Caco-2 (cell line): ENCODE data around the gene NUMA1. TPM values are rescaled to one million over a fixed set of nuclear protein-coding genes. Genes with fewer than 3 reads are reported as not detected.

Experiments
- BruUV-seq: library from RNA; stranded (reverse); fragments of 400-500 nt; replicated peaks from 2 replicates; lab custom pipeline; 2021; lab: Mats Ljungman, UMichigan
- CTCF ChIA-PET: fragments of 300-600 bp; sonication (Branson Sonifier 250); formaldehyde crosslinking; loops from one replicate; lab custom pipeline; 2022; ENCODE audit warnings: antibody characterized with exemption; lab: Charles Lee
- POLR2A ChIA-PET: fragments of 300-600 bp; sonication (Branson Sonifier 250); formaldehyde crosslinking; loops from one replicate; lab custom pipeline; 2022; ENCODE audit warnings: antibody characterized with exemption; lab: Charles Lee
- DNase-seq, 2 experiments: peaks; one replicate each; pipeline versions ENCODE4 v3.0.0 to v3.0.0-alpha.2; 2020 to 2022
- H3K27me3 ChIP-seq: replicated peaks from 2 replicates; pipeline ENCODE4 v1.6.0; 2011; ENCODE audit warnings: low read length; ENCODE audit not compliant: control insufficient read depth, insufficient read depth
- H3K36me3 ChIP-seq: 2 replicates; pipeline ENCODE4 v1.5.1; 2011; ENCODE audit warnings: low read length; ENCODE audit not compliant: control insufficient read depth, insufficient read depth
- H3K4me1 ChIP-seq: fragments of 250-450 bp; sonication (Bioruptor Pico); 2 replicates; pipeline ENCODE4 v1.5.1; 2020; ENCODE audit warnings: mild to moderate bottlenecking
- H3K4me3 ChIP-seq: 2 replicates; pipeline ENCODE4 v1.5.1; 2011; ENCODE audit warnings: low read depth, mild to moderate bottlenecking, control low read depth, low read length
- H3K9me3 ChIP-seq: fragments of 250-450 bp; sonication (Bioruptor Pico); 2 replicates; pipeline ENCODE4 v1.5.1; 2020; ENCODE audit warnings: mild to moderate bottlenecking, moderate library complexity
- H3K27ac Mint-ChIP-seq: one replicate; pipeline ENCODE4 v1.8.0; 2022; ENCODE audit warnings: mixed read lengths; ENCODE audit not compliant: unreplicated experiment
- H3K27me3 Mint-ChIP-seq: one replicate; pipeline ENCODE4 v1.8.0; 2022; ENCODE audit warnings: mixed read lengths; ENCODE audit not compliant: insufficient read depth, unreplicated experiment
- H3K36me3 Mint-ChIP-seq: one replicate; pipeline ENCODE4 v1.8.0; 2022; ENCODE audit warnings: mild to moderate bottlenecking, mixed read lengths; ENCODE audit not compliant: insufficient read depth, unreplicated experiment
- H3K4me1 Mint-ChIP-seq: one replicate; pipeline ENCODE4 v1.8.0; 2022; ENCODE audit warnings: low read depth, mixed read lengths; ENCODE audit not compliant: unreplicated experiment
- H3K4me3 Mint-ChIP-seq: one replicate; pipeline ENCODE4 v1.8.0; 2022; ENCODE audit warnings: mild to moderate bottlenecking, moderate library complexity, mixed read lengths; ENCODE audit not compliant: unreplicated experiment
- H3K9me3 Mint-ChIP-seq: one replicate; pipeline ENCODE4 v1.8.0; 2022; ENCODE audit warnings: mixed read lengths; ENCODE audit not compliant: unreplicated experiment
- intact Hi-C: fragments of 100-400 bp; cut with micrococcal nuclease; formaldehyde crosslinking; loops from one replicate; pipeline ENCODE4 v1.10.0; 2022; ENCODE audit not compliant: unreplicated experiment
- total RNA-seq: library from RNA; stranded (reverse); gene quantifications from 2 replicates; pipeline ENCODE4 v1.2.3, GENCODE V29; 2022
- TF ChIP-seq, protein P1 (sequence below), 2 experiments: fragments of 200-600 bp in 1 of 2; IDR thresholded peaks; 1 replicate in 1 of 2; 2 replicates in 1 of 2; pipeline versions ENCODE4 v1.5.1 to v1.8.0; 2011 to 2022; ENCODE audit warnings: antibody characterized with exemption in 1 of 2, control low read depth in 1 of 2, inconsistent platforms in 1 of 2, low read depth in 1 of 2, low read length in 1 of 2, mild to moderate bottlenecking in 1 of 2, moderate library complexity in 1 of 2; ENCODE audit not compliant: insufficient read depth in 1 of 2, severe bottlenecking in 1 of 2, unreplicated experiment in 1 of 2

Gene NUMA1
- total RNA-seq, 1 experiment from 2014 or later, result 190 TPM

DNA sequence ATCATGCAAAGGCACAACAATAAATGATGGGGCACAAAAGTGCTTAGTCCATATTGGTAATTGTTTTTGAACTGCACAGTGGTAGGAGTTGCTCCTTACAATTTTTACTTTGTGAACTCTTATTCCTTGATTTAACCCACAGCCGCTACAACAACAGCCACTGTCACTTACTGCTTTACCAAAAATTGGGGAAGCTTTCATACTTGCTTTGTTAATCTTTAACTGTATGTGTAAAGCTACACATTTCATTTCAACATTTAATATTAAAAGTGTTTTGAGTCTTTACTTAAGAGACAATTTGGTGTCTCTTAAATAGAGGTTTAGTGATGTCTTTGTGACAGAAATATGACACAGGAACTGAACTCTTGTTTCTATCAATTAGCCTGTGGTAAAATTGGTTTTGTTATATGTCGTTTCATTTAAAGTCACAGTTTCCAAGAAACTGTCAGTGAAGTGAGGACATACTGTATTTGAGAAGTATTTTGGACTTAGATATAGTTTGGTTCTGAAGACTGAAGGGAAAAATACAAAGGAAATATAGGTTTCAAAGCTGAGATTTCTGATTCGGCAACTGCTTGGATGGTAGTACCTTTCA lies 88.1 kb downstream of the NUMA1 start:
- no peak overlapping the region for H3K27ac Mint-ChIP-seq
- Histone ChIP-seq H3K4me1 (no peaks in the 10 kb centered on the region), H3K27me3 (no peaks in the 10 kb centered on the region), H3K9me3 (no peaks in the 10 kb centered on the region), H3K4me3 (no peak overlapping the region), H3K36me3 (peaks cover 7% of the 10 kb centered on the region; the same call in 1 of the 2 replicates)
- ChIA-PET CTCF (no interaction called here), POLR2A (no interaction called here)
- DNase-seq, result no peak
- intact Hi-C loops, result no loop called here
- H3K4me1 Mint-ChIP-seq, result no peaks in the 10 kb centered on the region
- no peaks in the 10 kb centered on the region for H3K27me3 Mint-ChIP-seq
- no peak overlapping the region for H3K4me3 Mint-ChIP-seq
- BruUV-seq, result no TSS peak
- TF ChIP-seq, protein P1, sequence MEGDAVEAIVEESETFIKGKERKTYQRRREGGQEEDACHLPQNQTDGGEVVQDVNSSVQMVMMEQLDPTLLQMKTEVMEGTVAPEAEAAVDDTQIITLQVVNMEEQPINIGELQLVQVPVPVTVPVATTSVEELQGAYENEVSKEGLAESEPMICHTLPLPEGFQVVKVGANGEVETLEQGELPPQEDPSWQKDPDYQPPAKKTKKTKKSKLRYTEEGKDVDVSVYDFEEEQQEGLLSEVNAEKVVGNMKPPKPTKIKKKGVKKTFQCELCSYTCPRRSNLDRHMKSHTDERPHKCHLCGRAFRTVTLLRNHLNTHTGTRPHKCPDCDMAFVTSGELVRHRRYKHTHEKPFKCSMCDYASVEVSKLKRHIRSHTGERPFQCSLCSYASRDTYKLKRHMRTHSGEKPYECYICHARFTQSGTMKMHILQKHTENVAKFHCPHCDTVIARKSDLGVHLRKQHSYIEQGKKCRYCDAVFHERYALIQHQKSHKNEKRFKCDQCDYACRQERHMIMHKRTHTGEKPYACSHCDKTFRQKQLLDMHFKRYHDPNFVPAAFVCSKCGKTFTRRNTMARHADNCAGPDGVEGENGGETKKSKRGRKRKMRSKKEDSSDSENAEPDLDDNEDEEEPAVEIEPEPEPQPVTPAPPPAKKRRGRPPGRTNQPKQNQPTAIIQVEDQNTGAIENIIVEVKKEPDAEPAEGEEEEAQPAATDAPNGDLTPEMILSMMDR (IDR thresholded peaks at IDR 0.05; ENCODE audit: insufficient read depth in 1 of 2, low read depth in 1 of 2, low read length in 1 of 2, severe bottlenecking in 1 of 2, unreplicated experiment in 1 of 2), result no peak
- peaks cover 56% of the 10 kb centered on the region for H3K36me3 Mint-ChIP-seq
- H3K9me3 Mint-ChIP-seq, result no peaks in the 10 kb centered on the region

DNA sequence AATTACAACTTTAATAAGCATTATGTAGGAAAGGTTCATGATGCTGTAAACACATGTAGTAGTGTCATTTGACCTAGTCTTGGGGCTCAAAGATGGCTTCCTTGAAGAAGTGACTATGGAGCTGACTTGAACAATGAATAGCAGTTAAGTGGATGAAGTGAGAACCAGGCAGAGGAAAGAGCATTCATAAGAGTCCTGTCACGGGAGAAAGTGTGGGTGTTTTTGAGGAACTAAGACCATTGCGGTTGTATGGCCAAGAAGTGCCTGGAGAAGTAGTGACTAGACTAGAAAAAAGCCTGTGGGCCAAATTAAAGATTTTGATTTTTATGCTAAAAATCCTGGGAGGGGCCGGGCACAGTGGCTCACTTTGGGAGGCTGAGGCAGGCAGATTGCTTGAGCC lies 88.8 kb downstream of the NUMA1 start:
- Histone ChIP-seq H3K27me3 (no peaks in the 10 kb centered on the region), H3K4me3 (no peak overlapping the region), H3K36me3 (peaks cover 5% of the 10 kb centered on the region; the same call in 1 of the 2 replicates), H3K9me3 (no peaks in the 10 kb centered on the region), H3K4me1 (no peaks in the 10 kb centered on the region)
- Mint-ChIP-seq H3K36me3 (peaks cover 56% of the 10 kb centered on the region), H3K4me3 (no peak overlapping the region), H3K4me1 (no peaks in the 10 kb centered on the region), H3K27me3 (no peaks in the 10 kb centered on the region), H3K27ac (no peak overlapping the region), H3K9me3 (no peaks in the 10 kb centered on the region)
- intact Hi-C loops, result no loop called here
- no TSS peak for BruUV-seq
- POLR2A ChIA-PET, result no interaction called here
- peak in 1 of 2 experiments; percentile 1 for DNase-seq
- CTCF ChIA-PET, result no interaction called here
- TF ChIP-seq, protein P1 (IDR thresholded peaks at IDR 0.05; ENCODE audit: insufficient read depth in 1 of 2, low read depth in 1 of 2, low read length in 1 of 2, severe bottlenecking in 1 of 2, unreplicated experiment in 1 of 2), result no peak

GRCh38 chr11:71990701-71991100 lies 89.6 kb downstream of the NUMA1 start:
- DNase-seq, result no peak
- intact Hi-C loops, result no loop called here
- TF ChIP-seq, protein P1 (IDR thresholded peaks at IDR 0.05; ENCODE audit: insufficient read depth in 1 of 2, low read depth in 1 of 2, low read length in 1 of 2, severe bottlenecking in 1 of 2, unreplicated experiment in 1 of 2), result no peak
- H3K4me3 ChIP-seq, result no peak overlapping the region
- Mint-ChIP-seq H3K27me3 (no peaks in the 10 kb centered on the region), H3K9me3 (no peaks in the 10 kb centered on the region), H3K36me3 (peaks cover 61% of the 10 kb centered on the region), H3K27ac (no peak overlapping the region), H3K4me1 (no peaks in the 10 kb centered on the region), H3K4me3 (no peak overlapping the region)
- no peaks in the 10 kb centered on the region for H3K4me1 ChIP-seq
- POLR2A ChIA-PET, result no interaction called here
- CTCF ChIA-PET, result no interaction called here
- no TSS peak for BruUV-seq
- no peaks in the 10 kb centered on the region for H3K9me3 ChIP-seq
- H3K36me3 ChIP-seq, result peaks cover 3% of the 10 kb centered on the region; the same call in 1 of the 2 replicates
- H3K27me3 ChIP-seq, result no peaks in the 10 kb centered on the region
